Dedifferentiated amniotic fluid mesenchymal stem cell (primary cell): ENCODE results near the gene NF1.
"Not testable (repeated sequence)": the region's sequence is repeated elsewhere in the genome, so short reads cannot be mapped to it uniquely, and the experiment has no call there.

Experiments
- DNase-seq: peaks from one replicate; pipeline ENCODE4 v3.0.0-alpha.2; 2016; ENCODE audit errors: extremely low spot score

Gene NF1, protein sequence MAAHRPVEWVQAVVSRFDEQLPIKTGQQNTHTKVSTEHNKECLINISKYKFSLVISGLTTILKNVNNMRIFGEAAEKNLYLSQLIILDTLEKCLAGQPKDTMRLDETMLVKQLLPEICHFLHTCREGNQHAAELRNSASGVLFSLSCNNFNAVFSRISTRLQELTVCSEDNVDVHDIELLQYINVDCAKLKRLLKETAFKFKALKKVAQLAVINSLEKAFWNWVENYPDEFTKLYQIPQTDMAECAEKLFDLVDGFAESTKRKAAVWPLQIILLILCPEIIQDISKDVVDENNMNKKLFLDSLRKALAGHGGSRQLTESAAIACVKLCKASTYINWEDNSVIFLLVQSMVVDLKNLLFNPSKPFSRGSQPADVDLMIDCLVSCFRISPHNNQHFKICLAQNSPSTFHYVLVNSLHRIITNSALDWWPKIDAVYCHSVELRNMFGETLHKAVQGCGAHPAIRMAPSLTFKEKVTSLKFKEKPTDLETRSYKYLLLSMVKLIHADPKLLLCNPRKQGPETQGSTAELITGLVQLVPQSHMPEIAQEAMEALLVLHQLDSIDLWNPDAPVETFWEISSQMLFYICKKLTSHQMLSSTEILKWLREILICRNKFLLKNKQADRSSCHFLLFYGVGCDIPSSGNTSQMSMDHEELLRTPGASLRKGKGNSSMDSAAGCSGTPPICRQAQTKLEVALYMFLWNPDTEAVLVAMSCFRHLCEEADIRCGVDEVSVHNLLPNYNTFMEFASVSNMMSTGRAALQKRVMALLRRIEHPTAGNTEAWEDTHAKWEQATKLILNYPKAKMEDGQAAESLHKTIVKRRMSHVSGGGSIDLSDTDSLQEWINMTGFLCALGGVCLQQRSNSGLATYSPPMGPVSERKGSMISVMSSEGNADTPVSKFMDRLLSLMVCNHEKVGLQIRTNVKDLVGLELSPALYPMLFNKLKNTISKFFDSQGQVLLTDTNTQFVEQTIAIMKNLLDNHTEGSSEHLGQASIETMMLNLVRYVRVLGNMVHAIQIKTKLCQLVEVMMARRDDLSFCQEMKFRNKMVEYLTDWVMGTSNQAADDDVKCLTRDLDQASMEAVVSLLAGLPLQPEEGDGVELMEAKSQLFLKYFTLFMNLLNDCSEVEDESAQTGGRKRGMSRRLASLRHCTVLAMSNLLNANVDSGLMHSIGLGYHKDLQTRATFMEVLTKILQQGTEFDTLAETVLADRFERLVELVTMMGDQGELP (N-terminal part only)

DNA sequence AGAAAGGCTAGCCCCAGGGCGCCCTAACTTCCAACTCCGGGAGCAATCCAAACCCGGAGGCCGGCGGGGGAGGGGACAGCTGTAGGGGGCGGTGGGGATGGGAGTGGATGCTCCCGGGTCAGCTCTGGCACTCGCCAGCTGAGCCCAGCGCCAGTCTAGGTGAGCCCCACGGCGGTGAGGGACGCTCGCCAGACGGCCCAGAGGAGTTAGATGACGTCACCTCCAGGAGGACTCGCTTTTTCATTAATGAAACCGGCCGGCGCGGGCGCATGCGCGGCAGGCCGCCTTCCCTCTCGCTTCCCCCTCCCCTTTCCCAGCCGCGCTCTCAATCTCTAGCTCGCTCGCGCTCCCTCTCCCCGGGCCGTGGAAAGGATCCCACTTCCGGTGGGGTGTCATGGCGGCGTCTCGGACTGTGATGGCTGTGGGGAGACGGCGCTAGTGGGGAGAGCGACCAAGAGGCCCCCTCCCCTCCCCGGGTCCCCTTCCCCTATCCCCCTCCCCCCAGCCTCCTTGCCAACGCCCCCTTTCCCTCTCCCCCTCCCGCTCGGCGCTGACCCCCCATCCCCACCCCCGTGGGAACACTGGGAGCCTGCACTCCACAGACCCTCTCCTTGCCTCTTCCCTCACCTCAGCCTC is at the start of gene NF1:
NF1 (plus strand) TSS at position 378 of the 636 bp plus-strand sequence. CDS start 333 bp downstream, outside the sequence.
- DNase-seq, result peak; percentile 96

DNA sequence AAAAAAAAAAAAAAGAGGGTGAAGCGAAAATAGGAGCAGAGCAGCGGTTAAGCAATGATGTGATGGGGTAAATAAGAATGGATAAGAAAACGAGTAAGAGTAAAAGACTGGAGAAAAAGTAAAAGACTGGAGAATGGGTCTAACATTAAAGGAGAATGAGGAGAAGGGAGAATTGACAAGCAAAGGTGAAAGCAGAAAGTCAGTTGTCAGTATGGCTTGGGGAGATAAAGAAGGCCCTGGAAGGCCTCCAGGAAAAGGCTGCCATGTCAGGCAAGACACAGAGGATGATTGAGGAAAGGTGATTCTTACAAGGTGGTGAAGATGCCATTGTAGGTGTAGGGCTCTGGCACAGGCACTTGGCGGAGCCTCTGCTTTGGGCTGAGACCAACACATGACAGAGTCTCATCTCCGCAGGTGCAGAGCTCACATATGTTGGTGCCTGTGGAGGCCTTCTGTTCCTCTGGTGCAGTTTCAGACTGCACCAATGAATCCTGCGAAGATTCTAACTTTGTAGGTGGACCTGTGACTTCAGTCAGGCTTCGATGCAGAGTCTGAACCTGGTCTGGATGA is 47.8 kb upstream of the NF1 start:
- not testable (repeated sequence) for DNase-seq

DNA sequence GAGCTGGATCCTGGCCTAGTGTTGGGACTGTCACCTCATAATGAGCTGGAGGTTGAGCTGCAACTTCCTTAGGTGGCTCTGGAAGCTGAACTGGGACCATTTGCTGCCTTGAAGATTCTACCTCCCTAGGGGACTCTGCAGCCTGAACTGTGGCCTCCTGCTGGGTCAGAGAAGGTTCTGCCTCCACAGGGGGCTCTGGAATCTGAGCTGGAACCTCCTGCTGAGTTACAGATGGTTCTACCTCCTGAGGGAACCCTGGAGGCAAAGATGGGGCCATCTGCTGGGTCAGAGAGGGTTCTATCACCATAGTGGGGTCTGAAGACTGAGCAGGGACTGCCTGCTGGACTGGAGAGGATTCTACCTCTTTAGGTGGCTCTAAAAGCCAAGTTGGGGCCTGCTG is 46.6 kb upstream of the NF1 start:
- DNase-seq, result no peak

DNA sequence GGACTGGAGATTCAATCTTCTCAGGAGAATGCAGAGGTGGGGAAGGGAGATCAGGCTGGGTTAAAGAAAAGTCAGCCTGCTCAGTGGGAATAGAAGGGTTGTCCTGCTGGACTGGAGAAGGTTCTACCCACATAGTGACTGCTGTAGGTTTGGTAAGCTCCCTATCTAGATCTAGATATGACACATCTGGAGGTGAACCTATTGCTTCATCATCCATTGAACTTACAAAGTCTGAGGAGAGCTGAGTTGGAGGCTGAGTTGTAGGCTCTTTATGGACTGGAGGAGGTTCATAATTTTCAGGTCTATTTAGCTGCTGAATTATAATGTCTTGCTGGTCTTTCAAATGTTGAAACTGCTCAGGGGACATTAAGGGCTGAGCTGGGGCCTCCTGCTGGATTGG is 46.0 kb upstream of the NF1 start:
- DNase-seq, result no peak

DNA sequence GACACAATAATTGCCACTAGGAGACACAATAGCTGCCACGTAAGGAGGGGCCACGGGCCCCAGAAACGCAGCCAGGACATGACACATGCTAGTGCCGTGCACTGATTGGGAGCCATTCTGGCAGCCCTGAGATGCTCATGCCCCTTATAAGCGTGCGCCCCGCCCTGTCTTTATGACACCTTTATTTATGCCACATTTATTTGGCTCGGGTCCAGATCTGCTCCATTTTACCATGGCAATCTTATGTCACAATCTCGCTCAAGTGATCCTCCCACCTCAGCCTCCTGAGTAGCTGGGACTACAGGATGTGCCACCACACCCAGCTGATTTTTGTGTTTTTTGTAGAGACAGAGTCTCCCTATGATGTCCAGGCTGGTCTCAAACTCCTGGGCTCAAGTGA is 43.8 kb upstream of the NF1 start:
- DNase-seq, result no peak

DNA sequence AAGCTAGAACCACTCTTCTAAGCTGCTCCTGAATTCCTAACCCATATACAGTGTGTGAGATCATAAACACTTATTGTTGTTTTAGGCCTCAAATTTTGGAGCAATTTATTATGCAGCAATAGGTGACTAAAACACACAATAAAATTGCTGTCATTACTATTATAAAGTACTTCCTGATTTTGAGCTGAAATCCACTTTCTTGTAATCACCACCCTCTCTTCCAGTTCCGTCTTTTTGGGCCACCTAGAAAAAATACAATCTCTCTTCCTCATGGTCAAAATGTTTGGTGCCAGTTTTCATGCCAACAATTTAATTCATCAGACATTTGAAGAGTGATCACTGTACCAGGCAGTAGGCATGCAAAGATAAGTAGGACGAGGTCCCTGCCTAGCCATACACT is 43.3 kb upstream of the NF1 start:
- no peak for DNase-seq

DNA sequence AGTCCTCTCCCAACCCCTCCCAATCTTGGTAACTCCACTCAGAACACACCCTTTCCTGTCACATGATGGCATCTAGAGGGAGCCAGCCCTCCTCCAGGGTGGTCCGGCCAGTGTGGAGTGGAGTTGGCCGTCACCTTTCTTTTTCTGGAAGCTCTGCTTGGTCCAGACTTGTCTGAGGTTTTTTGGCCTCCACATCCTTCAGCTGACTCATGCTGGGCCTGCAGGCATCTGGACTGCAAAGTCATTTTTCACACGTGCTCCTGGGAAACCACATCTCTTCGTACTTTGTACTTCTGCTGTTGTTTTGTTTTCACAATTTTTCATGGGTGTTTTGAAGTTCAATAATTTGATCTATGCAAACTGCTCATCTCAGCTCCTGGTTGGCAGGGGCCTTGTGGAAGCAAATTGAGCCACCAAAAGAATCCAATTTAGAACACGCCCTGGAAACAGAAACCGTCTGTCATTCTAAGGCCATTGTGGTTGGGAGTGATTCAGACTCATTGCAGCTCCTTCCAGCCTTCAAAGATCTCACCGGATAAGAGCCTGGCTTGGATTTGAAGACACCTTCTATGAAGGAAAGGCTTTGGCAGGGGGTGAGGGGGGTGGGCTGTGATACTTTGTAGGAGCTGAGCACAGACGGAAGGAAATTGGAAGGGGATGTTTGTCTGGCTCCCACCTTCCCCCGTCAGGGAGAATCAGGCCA is 42.4 kb upstream of the NF1 start:
- peak; percentile 90 for DNase-seq

DNA sequence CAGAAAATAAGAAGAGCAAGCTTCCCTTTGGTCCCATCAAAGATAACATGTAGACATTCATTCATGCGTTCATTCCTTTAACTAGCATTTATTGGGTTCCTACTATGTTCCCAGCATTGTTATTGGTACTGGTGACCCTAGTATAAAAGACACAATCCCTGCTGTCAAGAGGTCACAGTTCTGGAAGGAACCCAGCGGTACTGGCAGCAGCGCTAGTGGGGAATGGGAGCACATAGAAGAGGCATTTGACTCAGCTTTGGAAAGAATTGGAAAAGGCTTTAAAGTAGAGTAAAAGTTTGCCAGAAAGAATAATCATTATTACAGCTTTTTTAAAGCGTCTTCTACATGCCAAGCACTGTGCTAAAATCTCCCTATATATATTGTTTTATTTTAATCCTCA is 41.7 kb upstream of the NF1 start:
- no peak for DNase-seq

DNA sequence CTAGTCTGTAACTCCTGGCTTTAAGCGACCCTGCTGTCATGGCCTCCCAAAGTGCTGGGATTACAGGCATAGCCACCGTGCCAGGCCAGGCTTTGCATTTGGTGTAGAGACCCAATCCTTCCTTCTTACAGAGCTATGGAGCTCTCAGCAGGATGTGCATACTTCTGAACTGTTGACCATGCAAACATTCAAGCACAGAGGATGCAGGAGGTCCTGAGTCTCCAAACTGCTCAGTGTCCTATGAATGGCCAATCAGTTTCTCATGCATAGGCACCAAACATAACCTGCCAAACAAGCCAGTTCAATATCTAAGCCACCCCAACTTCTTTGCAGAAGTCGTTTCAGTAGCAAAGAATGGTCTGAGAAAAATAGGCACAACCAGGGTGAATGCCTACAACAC is 40.0 kb upstream of the NF1 start:
- no peak for DNase-seq

DNA sequence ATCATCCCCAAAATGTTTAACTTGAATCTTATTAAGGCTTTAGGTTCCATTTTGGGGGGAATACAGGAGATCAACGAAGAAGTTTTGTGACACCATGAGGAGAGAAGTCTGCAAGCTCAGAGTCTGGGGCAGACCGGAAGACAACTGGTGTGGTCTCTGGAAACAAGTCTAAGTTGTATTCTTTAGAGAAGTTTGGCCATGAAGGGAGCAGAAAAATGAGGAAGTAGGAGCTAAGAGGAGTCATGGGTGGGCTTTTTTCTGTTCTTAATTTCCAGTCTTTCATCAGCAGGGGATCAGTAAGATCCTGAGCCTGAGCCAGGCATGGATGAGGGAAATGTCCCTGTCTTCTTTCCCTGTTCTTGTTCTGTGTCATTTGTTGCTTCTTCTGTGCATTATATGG is 35.8 kb upstream of the NF1 start:
- no peak for DNase-seq

DNA sequence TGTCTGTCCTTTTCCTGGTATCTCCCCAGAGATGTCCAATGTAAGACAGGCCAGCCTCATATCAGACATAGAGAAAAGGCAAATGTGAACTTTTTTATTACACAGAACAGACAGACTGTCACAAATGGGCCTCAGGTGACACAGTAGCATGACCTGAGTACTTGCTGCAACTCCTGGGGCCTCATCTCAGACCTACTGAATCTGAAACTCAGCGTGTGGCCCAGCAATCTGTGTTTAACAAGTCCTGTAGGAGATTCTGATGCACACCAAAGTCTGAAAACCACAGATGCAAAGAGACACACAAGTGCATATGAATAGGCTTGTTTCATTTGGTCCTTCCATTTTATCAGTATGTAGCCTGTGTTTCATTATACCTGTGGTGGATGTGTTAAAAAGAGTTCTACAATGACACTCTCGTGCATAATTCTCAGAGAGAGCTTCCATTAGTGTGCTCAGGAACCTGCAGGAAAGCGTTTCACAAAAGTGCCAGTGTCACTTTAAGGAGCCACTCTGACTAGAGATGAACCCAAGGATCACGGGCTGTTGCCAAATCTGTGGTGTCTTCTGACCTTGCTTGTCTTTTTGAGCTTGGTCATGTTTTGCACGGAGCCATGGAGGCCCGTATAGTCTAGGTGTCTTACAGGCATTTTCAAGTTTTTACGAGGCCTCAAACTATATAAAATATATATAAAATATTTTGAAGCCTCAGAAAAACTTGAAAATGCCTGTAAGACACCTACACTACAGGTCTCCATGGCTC is 33.8 kb upstream of the NF1 start:
- no peak for DNase-seq

DNA sequence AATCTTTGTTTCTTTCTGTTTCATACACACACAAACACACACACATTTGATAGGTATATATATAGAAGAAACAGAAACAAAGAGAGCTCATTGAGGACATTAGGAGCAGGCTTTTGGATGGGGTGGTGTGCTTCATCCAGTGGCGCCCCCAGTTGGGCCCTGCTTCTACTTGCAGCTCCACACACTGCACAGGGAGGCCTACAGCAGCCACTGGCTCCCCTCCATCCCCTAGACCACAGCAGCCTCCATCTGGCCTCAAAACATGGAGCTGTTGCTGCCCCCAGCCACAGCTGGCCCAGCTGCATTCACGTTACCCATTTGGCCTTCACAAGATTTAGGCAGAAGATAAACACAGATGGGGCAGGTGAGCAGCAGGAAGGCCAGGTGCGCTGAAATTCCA is 33.1 kb upstream of the NF1 start:
- DNase-seq, result no peak

DNA sequence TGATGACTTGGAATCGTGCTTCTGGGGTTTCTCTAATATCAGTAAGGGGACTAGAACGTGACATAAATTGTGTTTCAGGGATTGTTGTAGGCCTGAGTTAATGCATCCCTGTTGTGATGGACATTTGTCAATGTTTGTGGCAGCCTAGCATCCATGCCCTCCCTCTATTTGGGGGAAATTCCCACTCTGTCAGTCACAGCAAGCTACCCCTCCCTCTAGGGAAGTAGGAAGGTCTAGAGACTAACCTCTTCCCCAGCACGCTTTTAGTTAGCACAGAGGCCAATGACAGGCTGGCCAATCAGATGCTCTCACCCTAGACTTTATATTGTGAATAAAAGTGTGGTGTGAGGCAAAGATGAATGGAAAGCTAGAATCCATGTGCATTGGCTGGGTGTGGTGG is 32.4 kb upstream of the NF1 start:
- DNase-seq, result no peak

DNA sequence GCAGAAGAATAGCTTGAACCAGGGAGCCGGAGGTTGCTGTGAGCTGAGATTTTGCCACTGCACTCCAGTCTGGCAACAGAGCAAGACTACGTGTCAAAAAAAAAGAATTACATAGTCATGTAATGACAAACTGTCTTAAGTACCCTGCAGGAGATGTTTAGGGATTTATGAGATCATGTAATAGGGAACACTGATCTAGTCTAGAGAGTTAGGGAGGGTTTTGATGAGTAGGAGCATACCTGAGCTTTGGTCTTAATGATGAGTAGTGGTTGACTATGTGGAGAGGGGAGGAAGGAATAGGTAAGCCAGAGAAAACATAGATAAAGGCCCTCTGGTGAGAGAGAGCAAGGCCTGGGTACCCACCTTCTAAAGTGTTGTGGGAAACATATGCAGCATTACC is 30.1 kb upstream of the NF1 start:
- no peak for DNase-seq

DNA sequence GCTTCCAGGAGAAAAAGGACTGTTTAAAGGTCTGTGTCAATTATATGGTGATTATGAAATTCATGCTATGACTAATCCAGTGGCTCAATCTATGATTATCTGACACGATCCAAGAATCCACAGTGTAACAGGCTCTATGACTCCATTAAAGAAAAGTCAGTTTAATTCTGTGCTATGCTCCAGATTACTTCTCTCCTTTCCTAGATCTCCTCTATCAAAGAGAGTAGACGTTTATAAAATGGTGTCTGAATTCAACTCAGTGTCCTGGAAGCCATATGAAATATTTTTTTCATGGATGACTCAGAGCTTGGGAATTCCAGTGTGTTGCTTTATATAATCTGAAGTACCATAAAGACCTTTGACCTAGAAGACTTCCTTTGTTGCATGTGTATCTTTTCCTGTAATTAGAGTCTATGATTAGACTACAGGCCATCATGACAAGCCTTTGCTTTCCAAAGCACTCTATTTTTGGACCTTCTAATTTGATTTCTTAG is 27.0 kb upstream of the NF1 start:
- peak; percentile 28 for DNase-seq

DNA sequence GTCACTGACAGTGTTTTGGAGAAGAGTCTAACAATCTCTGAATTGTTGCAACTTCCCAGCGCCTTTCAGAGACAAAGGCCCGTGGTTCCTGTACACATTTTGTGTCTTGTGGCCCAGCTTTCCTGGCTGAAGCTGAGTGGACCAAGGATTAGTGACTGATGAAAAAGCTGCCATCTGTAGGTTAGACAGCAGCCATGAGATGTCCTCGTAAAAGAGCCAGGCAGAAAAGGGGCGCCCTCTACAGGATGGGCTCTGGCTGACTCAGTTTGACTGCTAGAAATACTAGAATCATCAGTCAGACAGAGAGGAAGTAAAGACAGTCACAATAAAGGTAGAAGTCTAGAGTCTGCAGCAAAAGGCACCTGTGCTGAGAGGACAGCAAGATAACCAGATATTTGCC is 26.5 kb upstream of the NF1 start:
- no peak for DNase-seq

DNA sequence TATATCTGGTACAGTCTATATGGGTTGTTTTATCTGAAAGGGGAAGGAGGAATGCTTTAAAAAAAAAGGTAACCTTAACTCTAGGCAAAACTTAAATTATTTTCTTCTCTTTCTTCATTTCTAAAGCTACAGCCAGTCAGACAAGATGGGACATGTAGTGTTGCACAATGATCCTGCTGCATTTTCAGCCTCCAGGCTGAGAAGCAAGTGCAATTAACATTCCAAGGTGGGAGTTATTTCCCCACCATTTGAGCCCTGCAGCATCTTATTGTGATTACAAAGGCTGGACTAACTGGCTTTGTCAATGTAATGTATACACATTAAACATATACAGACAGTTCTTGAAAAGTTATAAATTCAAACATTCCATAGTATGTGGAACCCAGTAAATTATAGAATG is 22.6 kb upstream of the NF1 start:
- DNase-seq, result peak; percentile 40

DNA sequence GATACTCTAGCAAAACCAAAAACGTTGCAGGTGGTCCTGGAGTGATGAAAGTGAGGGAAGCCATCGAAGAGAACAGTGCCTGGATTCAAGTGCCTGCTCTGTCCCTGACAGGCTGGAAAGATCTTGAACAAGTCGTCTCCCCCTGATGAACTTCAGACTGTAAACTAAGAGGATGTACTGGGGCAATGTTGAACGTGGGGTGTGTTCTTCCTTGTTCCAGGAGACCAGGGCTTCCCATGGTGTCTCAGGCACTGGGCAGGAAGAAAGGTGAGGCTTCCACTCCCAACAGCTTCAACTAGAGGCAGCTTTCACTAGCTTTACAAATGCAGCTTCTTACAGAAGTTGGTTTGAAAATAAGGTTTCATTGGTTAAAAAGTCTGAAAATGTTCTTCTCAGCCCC is 21.4 kb upstream of the NF1 start:
- DNase-seq, result no peak

DNA sequence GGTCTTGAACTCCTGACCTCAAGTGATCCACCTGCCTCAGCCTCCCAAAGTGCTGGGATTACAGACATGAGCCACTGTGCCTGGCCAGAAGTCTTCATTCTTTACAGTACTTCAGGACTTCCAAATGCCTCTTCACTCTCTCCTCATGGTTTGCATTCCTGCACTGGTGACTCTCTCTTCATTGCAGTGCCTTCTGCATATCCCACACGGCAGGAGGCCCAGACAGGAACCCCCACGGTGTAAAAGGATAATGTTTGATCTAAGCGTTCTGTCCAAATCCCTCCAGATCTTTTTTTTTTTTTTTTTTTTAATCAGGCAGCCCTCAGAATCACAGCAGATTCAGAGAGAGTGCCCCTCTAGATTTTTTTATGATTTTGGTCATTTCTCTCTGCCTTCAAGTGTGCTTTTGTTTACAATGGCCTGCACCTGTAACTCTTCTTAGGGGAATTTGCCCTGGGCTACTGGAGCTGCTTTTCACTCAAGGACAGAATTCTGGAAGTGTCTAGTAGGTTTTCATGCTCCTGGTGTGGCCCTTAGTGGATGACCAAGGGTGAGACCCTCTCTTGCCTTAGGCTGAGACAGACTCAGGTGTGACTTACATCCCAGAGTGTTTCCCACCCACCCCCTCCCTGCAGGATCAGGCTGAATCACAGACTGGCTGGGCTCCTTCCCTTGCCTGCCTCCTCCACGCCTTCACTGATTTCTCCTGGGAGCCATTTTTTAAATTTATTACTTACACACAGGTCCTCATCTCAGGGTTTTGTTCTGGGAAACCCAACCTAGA is 19.8 kb upstream of the NF1 start:
- no peak for DNase-seq
